NCI-H146 (cell line): ENCODE results near the gene WARS2.
"Not testable (repeated sequence)": the region's sequence is repeated elsewhere in the genome, so short reads cannot be mapped to it uniquely, and the experiment has no call there.

Source experiments
- DNase-seq: peaks from one replicate; lab custom pipeline; 2025; lab: John Stamatoyannopoulos, UW

Gene WARS2

GRCh38 chr1:119139403-119139802 lies 1.1 kb downstream of the WARS2 start:
- DNase-seq: peak; percentile 18

- no peak for DNase-seq
Observed at GRCh38 chr1:119136401-119136800, 4.1 kb downstream of the WARS2 start.

GRCh38 chr1:119133987-119134386 lies 6.5 kb downstream of the WARS2 start:
- DNase-seq: no peak

GRCh38 chr1:119132179-119132578 lies 8.3 kb downstream of the WARS2 start:
- DNase-seq: no peak

- no peak for DNase-seq
Observed at GRCh38 chr1:119125874-119126273, 14.6 kb downstream of the WARS2 start.

- no peak for DNase-seq
Observed at GRCh38 chr1:119124764-119125163, 15.7 kb downstream of the WARS2 start.

- DNase-seq: not testable (repeated sequence)
Observed at GRCh38 chr1:119121872-119122271, 18.6 kb downstream of the WARS2 start.

GRCh38 chr1:119116725-119117124 lies 23.7 kb downstream of the WARS2 start:
- no peak for DNase-seq

GRCh38 chr1:119115736-119116135 lies 24.7 kb downstream of the WARS2 start:
- DNase-seq: no peak

GRCh38 chr1:119115311-119115710 lies 25.1 kb downstream of the WARS2 start:
- DNase-seq: peak; percentile 59

- no peak for DNase-seq
Observed at GRCh38 chr1:119114786-119115185, 25.7 kb downstream of the WARS2 start.

GRCh38 chr1:119112791-119113190 lies 27.7 kb downstream of the WARS2 start:
- DNase-seq: no peak

GRCh38 chr1:119112244-119112643 lies 28.2 kb downstream of the WARS2 start:
- no peak for DNase-seq

- DNase-seq: no peak
Observed at GRCh38 chr1:119108988-119109387, 31.5 kb downstream of the WARS2 start.

- no peak for DNase-seq
Observed at GRCh38 chr1:119103764-119104163, 36.7 kb downstream of the WARS2 start.

GRCh38 chr1:119102051-119102450 lies 38.4 kb downstream of the WARS2 start:
- DNase-seq: no peak

GRCh38 chr1:119101563-119101962 lies 38.9 kb downstream of the WARS2 start:
- DNase-seq: no peak

GRCh38 chr1:119099775-119100174 lies 40.7 kb downstream of the WARS2 start:
- no peak for DNase-seq

- no peak for DNase-seq
Observed at GRCh38 chr1:119097380-119097779, 43.1 kb downstream of the WARS2 start.

- no peak for DNase-seq
Observed at GRCh38 chr1:119093721-119094120, 46.7 kb downstream of the WARS2 start.

- no peak for DNase-seq
Observed at GRCh38 chr1:119091618-119092017, 48.8 kb downstream of the WARS2 start.

- DNase-seq: no peak
Observed at GRCh38 chr1:119090250-119090649, 50.2 kb downstream of the WARS2 start.

- no peak for DNase-seq
Observed at GRCh38 chr1:119086830-119087229, 53.6 kb downstream of the WARS2 start.

- no peak for DNase-seq
Observed at GRCh38 chr1:119084798-119085197, 55.7 kb downstream of the WARS2 start.

- no peak for DNase-seq
Observed at GRCh38 chr1:119083980-119084379, 56.5 kb downstream of the WARS2 start.
